ENCODE results near the gene ERFL. TPM values are rescaled to one million over a fixed set of nuclear protein-coding genes. Genes with fewer than 3 reads are reported as not detected.

Gene ERFL
- total RNA-seq, 2 donors from 2014 or later = 0.28 to 0.41 TPM

DNA sequence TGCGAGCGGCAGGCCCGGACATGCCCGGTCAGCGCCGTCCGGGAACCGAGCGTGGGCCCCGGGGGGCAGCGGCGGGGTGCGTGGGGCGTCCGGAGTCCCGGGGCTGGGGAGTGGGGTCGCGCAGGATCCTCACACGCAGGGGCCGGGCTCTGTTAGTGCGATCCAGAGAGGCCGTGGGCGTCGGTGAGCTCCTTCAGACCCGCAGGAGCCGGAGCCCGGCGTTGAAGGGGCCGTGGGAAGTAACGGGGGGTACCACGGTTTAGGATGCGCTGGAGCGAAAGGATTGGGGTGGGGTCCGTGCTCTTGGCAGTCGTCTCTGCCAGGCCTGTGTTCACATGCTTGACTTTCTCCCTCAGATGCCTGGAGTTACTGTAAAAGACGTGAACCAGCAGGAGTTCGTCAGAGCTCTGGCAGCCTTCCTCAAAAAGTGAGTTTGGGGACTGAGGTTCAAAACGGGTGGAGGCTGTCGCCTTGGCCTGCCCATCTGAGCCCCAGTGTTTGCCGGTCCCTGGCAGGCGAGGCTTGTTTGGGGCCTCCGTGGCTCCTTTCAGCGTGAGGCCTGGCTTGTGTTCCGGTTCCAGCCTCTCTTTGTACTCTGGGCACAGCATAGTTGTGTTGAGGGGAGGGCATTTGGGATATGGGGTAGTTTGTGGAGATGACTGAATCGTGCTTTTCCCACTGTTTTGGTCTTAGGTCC lies 67.7 kb downstream of the ERFL start:
- Histone ChIP-seq H3K27me3 (replicated peaks; ENCODE audit: insufficient read depth) (no peaks in the 10 kb centered on the region), H3K36me3 (peaks cover 36% of the 10 kb centered on the region), H3K9me3 (no peaks in the 10 kb centered on the region), H3K27ac (peak overlapping the region; percentile 95), H3K4me1 (ENCODE audit: control insufficient read depth in 1 of 2, low read depth in 2 of 2) (peaks cover 22 to 30% of the 10 kb centered on the region in 2 donors), H3K4me3 (peak overlapping the region; percentile 96)
- no peak for TF ChIP-seq CTCF (IDR thresholded peaks at IDR 0.05)
- ATAC-seq (ENCODE audit: insufficient number of reproducible peaks, low FRiP score, low read depth) = no peak
- no peak for DNase-seq (ENCODE audit: low spot score)

GRCh38 chr19:41859618-41860418 lies 68.4 kb downstream of the ERFL start, which contains the start of gene RPS19:
Gene RPS19, plus strand, starts transcription at chr19:41860255. Its CDS starts 520 bp downstream, at chr19:41860775.
- ATAC-seq (ENCODE audit: insufficient number of reproducible peaks, low FRiP score, low read depth) = peak; percentile 98

DNA sequence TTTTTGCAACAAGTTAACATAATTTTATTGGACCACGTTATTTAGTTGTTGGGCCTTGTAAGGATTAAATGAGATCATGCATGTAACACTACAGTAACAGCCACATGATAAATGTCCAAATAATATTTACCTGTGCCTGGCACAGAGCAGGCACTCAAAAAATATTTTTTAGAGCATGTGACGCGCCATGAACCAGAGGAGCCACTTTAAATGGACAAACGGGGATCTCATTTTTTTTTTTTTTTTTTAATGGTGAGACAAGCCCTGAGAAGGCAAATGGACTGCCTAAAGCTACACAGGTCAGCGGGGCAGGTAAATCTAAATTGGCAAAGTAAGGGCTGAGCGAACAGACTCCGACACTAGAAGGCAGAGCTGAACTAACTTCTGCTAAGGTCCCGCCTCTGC lies 69.0 kb downstream of the ERFL start:
- H3K4me1 ChIP-seq (ENCODE audit: control insufficient read depth in 1 of 2, low read depth in 2 of 2) = peaks cover 22 to 30% of the 10 kb centered on the region in 2 donors
- peak overlapping the region; percentile 95 for H3K27ac ChIP-seq
- peak overlapping the region; percentile 96 for H3K4me3 ChIP-seq
- peaks cover 23% of the 10 kb centered on the region for H3K36me3 ChIP-seq
- no peaks in the 10 kb centered on the region for H3K27me3 ChIP-seq (replicated peaks; ENCODE audit: insufficient read depth)
- DNase-seq (ENCODE audit: low spot score) = no peak
- no peak for TF ChIP-seq CTCF (IDR thresholded peaks at IDR 0.05)
- no peaks in the 10 kb centered on the region for H3K9me3 ChIP-seq
- ATAC-seq (ENCODE audit: insufficient number of reproducible peaks, low FRiP score, low read depth) = no peak

More at GRCh38 chr19:41859618-41860418, 68.4 kb downstream of the ERFL start, which contains the start of gene RPS19:
- H3K4me3 ChIP-seq = peak within 1 kb of the TSS; percentile 96
- peak within 1 kb of the TSS; percentile 95 for H3K27ac ChIP-seq
- H3K4me1 ChIP-seq (ENCODE audit: control insufficient read depth in 1 of 2, low read depth in 2 of 2) = peaks cover 22 to 30% of the 10 kb centered on the region in 2 donors
- H3K36me3 ChIP-seq = peaks cover 29% of the 10 kb centered on the region
- H3K9me3 ChIP-seq = no peaks in the 10 kb centered on the region
- peak; percentile 78 for TF ChIP-seq CTCF (IDR thresholded peaks at IDR 0.05)
- H3K27me3 ChIP-seq (replicated peaks; ENCODE audit: insufficient read depth) = no peaks in the 10 kb centered on the region
- peak; percentile 89 for DNase-seq (ENCODE audit: low spot score)

Other genes starting within 250 kb of the ERFL start
- gene CEACAM7, start 240.2 kb downstream of the ERFL start, total RNA-seq = not detected
- gene CEACAM5, start 219.8 kb downstream of the ERFL start, total RNA-seq = not detected
- gene CEACAM6, start 172.9 kb downstream of the ERFL start, total RNA-seq = not detected
- gene CEACAM3, start 131.9 kb downstream of the ERFL start, total RNA-seq = not detected
- not detected for gene LYPD4, start 83.8 kb downstream of the ERFL start, total RNA-seq
- gene DMRTC2, start 83.4 kb downstream of the ERFL start, total RNA-seq = not detected
- 100 to 1,000 TPM; 347 to 429 TPM for gene RPS19, start 68.2 kb downstream of the ERFL start, total RNA-seq
- gene CD79A, start 51.2 kb downstream of the ERFL start, total RNA-seq = not detected
- 100 to 1,000 TPM in 1 of 2 donors, 10 to 100 TPM in 1; 75.3 to 104 TPM for gene ARHGEF1, start 45.3 kb downstream of the ERFL start, total RNA-seq
- gene RABAC1, start 30.9 kb upstream of the ERFL start, total RNA-seq = 100 to 1,000 TPM; 130 to 332 TPM
- under 1 TPM in 1 of 2 donors, not detected in 1; 0.14 TPM for gene ATP1A3, start 65.8 kb upstream of the ERFL start, total RNA-seq
- 10 to 100 TPM; 22.3 to 24.8 TPM for gene GRIK5, start 141.8 kb upstream of the ERFL start, total RNA-seq
- gene ZNF574, start 147.7 kb upstream of the ERFL start, total RNA-seq = 10 to 100 TPM; 20.4 to 24.2 TPM
- 1 to 10 TPM in 1 of 2 donors, under 1 TPM in 1; 0.85 to 5.8 TPM for gene POU2F2, start 204.0 kb upstream of the ERFL start, total RNA-seq